ENCODE measurements around the gene UNC93B1. TPM values are rescaled to one million over a fixed set of nuclear protein-coding genes. Genes with fewer than 3 reads are reported as not detected.

The UNC93B1 gene
- polyA plus RNA-seq, 2 of the 4 experiments (the other 2 are of a cell fraction) = 49.4 to 51.2 TPM

DNA sequence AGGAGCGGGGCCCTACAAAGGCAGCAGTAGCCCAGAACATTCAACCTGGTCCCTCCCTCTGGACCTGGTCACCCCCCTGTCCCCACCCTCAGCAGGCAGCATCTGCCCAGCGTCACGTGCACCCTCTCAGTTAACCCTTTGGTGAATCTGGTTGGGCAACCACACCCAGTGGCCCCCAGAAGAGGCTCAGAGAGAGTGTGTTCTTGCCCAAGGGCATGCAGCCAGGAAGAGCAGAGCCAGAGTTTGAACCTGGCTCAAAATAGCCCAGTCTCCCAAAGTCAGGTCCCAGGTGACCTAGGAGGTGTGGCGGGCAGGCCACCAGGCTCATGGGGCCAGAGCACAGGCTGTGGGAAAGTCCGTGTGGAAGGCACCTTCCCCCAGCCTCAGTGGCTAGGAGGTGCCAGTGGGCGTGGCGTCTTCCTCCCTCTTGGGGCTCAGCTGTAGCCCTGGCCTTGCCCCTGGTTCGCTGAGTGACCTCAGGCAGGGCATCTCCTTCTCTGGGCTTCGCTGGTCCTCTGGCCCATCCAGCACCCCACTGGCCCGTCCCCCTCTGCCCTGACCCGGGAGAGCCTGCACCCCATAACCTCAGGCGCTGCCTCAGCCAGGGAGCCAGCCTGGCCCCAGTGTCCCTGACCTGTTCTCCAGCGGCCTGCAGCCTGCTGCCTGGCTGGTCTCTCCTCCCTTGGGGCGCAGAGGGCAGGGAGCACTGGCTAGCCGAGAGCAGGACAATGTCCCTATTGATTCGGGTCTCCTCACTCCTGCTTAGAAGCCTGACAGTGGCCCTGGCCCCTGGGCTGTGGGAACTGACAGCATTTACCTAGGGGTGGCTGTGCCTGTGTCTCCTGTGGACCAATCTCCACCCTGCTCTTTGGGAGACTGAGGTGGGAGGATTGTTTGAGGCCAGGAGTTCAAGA lies 13.3 kb upstream of the UNC93B1 start (continued):
- TF ChIP-seq, protein P1, sequence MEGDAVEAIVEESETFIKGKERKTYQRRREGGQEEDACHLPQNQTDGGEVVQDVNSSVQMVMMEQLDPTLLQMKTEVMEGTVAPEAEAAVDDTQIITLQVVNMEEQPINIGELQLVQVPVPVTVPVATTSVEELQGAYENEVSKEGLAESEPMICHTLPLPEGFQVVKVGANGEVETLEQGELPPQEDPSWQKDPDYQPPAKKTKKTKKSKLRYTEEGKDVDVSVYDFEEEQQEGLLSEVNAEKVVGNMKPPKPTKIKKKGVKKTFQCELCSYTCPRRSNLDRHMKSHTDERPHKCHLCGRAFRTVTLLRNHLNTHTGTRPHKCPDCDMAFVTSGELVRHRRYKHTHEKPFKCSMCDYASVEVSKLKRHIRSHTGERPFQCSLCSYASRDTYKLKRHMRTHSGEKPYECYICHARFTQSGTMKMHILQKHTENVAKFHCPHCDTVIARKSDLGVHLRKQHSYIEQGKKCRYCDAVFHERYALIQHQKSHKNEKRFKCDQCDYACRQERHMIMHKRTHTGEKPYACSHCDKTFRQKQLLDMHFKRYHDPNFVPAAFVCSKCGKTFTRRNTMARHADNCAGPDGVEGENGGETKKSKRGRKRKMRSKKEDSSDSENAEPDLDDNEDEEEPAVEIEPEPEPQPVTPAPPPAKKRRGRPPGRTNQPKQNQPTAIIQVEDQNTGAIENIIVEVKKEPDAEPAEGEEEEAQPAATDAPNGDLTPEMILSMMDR (IDR thresholded peaks at IDR 0.05) = no peak
- TF ChIP-seq JUNB (IDR thresholded peaks at IDR 0.05) (no peak), CBX8 (IDR thresholded peaks at IDR 0.05) (no peak), FOXS1 (CRISPR knock-in tag; IDR thresholded peaks at IDR 0.05) (peak; percentile 40; the same call in 1 of the 2 replicates), ZFP36 (IDR thresholded peaks at IDR 0.05; ENCODE audit: borderline replicate concordance, partially characterized antibody) (peak; percentile 16), ESRRA (IDR thresholded peaks at IDR 0.05; ENCODE audit: borderline replicate concordance, low read length) (no peak), HDAC2 (IDR thresholded peaks at IDR 0.05) (no peak), RNF2 (IDR thresholded peaks at IDR 0.05; ENCODE audit: borderline replicate concordance, low read depth) (no peak), ZNF302 (CRISPR knock-in tag; IDR thresholded peaks at IDR 0.05) (no peak), KDM1A (IDR thresholded peaks at IDR 0.05; ENCODE audit: low read depth) (no peak), EHMT2 (IDR thresholded peaks at IDR 0.05; ENCODE audit: low read depth) (no peak), CBX2 (IDR thresholded peaks at IDR 0.05; ENCODE audit: borderline replicate concordance, low read depth) (no peak), TFCP2L1 (CRISPR knock-in tag; IDR thresholded peaks at IDR 0.05) (peak; percentile 52; the same call in 1 of the 2 replicates), MAZ (IDR thresholded peaks at IDR 0.05; ENCODE audit: borderline replicate concordance, low read depth, low read length) (peak; percentile 75; the same call in 1 of the 2 replicates), EHF (CRISPR knock-in tag; IDR thresholded peaks at IDR 0.05) (no peak), POLR2AphosphoS2 (conservative IDR thresholded peaks at IDR 0.05; ENCODE audit: low read length) (0 out of 2 replicates have a peak, but pooled peaks have one; percentile 48), EP300 (IDR thresholded peaks at IDR 0.05) (no peak; a peak in 1 of 5 replicates), ZC3H11A (IDR thresholded peaks at IDR 0.05) (no peak), RARB (CRISPR knock-in tag; IDR thresholded peaks at IDR 0.05) (peak; percentile 31; the same call in 1 of the 2 replicates), FOSB (CRISPR knock-in tag; IDR thresholded peaks at IDR 0.05) (no peak; the same call in 1 of the 2 replicates), PHF8 (IDR thresholded peaks at IDR 0.05; ENCODE audit: borderline replicate concordance, low read depth) (no peak), HOXB5 (CRISPR knock-in tag; IDR thresholded peaks at IDR 0.05) (0 out of 2 replicates have a peak, but pooled peaks have one; percentile 32), JUN (IDR thresholded peaks at IDR 0.05) (peak in 1 of 2 experiments; percentile 81; a peak in 3 of 5 replicates), RFX5 (IDR thresholded peaks at IDR 0.05) (peak; percentile 20; the same call in 1 of the 2 replicates), HEYL (CRISPR knock-in tag; IDR thresholded peaks at IDR 0.05) (no peak), TP53 (CRISPR knock-in tag; IDR thresholded peaks at IDR 0.05) (no peak), NPAS2 (CRISPR knock-in tag; IDR thresholded peaks at IDR 0.05; ENCODE audit: borderline replicate concordance) (peak; percentile 71; the same call in 1 of the 2 replicates), BHLHE40 (IDR thresholded peaks at IDR 0.05; ENCODE audit: low read depth, low read length) (peak; percentile 78), NFE2L2 (conservative IDR thresholded peaks at IDR 0.05; ENCODE audit: low read length) (no peak)
- TF ChIP-seq, protein P2, sequence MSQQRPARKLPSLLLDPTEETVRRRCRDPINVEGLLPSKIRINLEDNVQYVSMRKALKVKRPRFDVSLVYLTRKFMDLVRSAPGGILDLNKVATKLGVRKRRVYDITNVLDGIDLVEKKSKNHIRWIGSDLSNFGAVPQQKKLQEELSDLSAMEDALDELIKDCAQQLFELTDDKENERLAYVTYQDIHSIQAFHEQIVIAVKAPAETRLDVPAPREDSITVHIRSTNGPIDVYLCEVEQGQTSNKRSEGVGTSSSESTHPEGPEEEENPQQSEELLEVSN (IDR thresholded peaks at IDR 0.05; ENCODE audit: borderline replicate concordance, low read depth) = peak; percentile 66; the same call in 1 of the 2 replicates
- TF ChIP-seq, protein P3, sequence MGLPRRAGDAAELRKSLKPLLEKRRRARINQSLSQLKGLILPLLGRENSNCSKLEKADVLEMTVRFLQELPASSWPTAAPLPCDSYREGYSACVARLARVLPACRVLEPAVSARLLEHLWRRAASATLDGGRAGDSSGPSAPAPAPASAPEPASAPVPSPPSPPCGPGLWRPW (IDR thresholded peaks at IDR 0.05) = no peak
- TF ChIP-seq, protein P4, sequence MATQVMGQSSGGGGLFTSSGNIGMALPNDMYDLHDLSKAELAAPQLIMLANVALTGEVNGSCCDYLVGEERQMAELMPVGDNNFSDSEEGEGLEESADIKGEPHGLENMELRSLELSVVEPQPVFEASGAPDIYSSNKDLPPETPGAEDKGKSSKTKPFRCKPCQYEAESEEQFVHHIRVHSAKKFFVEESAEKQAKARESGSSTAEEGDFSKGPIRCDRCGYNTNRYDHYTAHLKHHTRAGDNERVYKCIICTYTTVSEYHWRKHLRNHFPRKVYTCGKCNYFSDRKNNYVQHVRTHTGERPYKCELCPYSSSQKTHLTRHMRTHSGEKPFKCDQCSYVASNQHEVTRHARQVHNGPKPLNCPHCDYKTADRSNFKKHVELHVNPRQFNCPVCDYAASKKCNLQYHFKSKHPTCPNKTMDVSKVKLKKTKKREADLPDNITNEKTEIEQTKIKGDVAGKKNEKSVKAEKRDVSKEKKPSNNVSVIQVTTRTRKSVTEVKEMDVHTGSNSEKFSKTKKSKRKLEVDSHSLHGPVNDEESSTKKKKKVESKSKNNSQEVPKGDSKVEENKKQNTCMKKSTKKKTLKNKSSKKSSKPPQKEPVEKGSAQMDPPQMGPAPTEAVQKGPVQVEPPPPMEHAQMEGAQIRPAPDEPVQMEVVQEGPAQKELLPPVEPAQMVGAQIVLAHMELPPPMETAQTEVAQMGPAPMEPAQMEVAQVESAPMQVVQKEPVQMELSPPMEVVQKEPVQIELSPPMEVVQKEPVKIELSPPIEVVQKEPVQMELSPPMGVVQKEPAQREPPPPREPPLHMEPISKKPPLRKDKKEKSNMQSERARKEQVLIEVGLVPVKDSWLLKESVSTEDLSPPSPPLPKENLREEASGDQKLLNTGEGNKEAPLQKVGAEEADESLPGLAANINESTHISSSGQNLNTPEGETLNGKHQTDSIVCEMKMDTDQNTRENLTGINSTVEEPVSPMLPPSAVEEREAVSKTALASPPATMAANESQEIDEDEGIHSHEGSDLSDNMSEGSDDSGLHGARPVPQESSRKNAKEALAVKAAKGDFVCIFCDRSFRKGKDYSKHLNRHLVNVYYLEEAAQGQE (IDR thresholded peaks at IDR 0.05) = no peak

Data from A549 (cell line).